H1 (cell line): ENCODE data around the gene TBC1D24.

Experiments used
- CHD2 ChIP-seq: IDR thresholded peaks from 2 replicates; pipeline ENCODE4 v1.6.1; 2012; ENCODE audit warnings: low read length, improper control_type of control experiment
- EZH2 ChIP-seq: fragments of 200-600 bp; sonication (generic); IDR thresholded peaks from 2 replicates; pipeline ENCODE4 v1.7.1; 2012; ENCODE audit warnings: low read depth, mild to moderate bottlenecking, moderate library complexity, low read length, inconsistent platforms; ENCODE audit not compliant: severe bottlenecking
- FOSL1 ChIP-seq: IDR thresholded peaks from 2 replicates; pipeline ENCODE4 v1.6.1; 2011; ENCODE audit warnings: mild to moderate bottlenecking, low read depth, low read length, moderate library complexity; ENCODE audit not compliant: insufficient read depth
- JUN ChIP-seq: IDR thresholded peaks from 2 replicates; pipeline ENCODE4 v1.6.1; 2011; ENCODE audit warnings: low read depth, mild to moderate bottlenecking, improper control_type of control experiment, low read length
- JUND ChIP-seq: IDR thresholded peaks from 2 replicates; pipeline ENCODE4 v1.6.1; 2011; ENCODE audit warnings: mild to moderate bottlenecking, improper control_type of control experiment, low read length
- KDM1A ChIP-seq: fragments of 200-600, 300-600 bp; sonication (generic); IDR thresholded peaks from 2 replicates; pipeline ENCODE4 v1.7.1; 2016; ENCODE audit warnings: mild to moderate bottlenecking, low read length, borderline replicate concordance
- POLR2A ChIP-seq, 2 experiments: IDR thresholded peaks; 1 replicate in 1 of 2; 2 replicates in 1 of 2; pipeline ENCODE4 v1.6.1; 2011; ENCODE audit warnings: low read depth in 2 of 2, low read length in 2 of 2, mild to moderate bottlenecking in 2 of 2; ENCODE audit errors: control extremely low read depth in 1 of 2
- RFX5 ChIP-seq: IDR thresholded peaks from 2 replicates; pipeline ENCODE4 v1.6.1; 2011; ENCODE audit warnings: low read depth, low read length, improper control_type of control experiment, borderline replicate concordance
- SP1 ChIP-seq: IDR thresholded peaks from 2 replicates; pipeline ENCODE4 v1.6.1; 2011; ENCODE audit warnings: low read depth, low read length
- SRF ChIP-seq: IDR thresholded peaks from 2 replicates; pipeline ENCODE4 v1.6.1; 2011; ENCODE audit warnings: mild to moderate bottlenecking, low read depth, low read length, moderate library complexity
- TAF1 ChIP-seq: IDR thresholded peaks from 2 replicates; pipeline ENCODE4 v1.6.1; 2011; ENCODE audit warnings: mild to moderate bottlenecking, low read depth, low read length
- TEAD4 ChIP-seq: IDR thresholded peaks from 2 replicates; pipeline ENCODE4 v1.6.1; 2012; ENCODE audit warnings: low read depth, low read length, inconsistent platforms, mixed read lengths
- TF ChIP-seq, protein P1 (sequence below), 3 experiments: IDR thresholded peaks; 1 replicate in 2 of 3; 2 replicates in 1 of 3; pipeline versions ENCODE4 v1.5.1 to v1.6.1; 2011; ENCODE audit warnings: low read length in 3 of 3, mild to moderate bottlenecking in 3 of 3, inconsistent platforms in 2 of 3, low read depth in 1 of 3, moderate library complexity in 1 of 3; ENCODE audit not compliant: insufficient read depth in 1 of 3; ENCODE audit errors: control extremely low read depth in 1 of 3
- TF ChIP-seq, protein P2 (sequence below): IDR thresholded peaks from 2 replicates; pipeline ENCODE4 v1.6.1; 2012; ENCODE audit warnings: inconsistent platforms

DNA sequence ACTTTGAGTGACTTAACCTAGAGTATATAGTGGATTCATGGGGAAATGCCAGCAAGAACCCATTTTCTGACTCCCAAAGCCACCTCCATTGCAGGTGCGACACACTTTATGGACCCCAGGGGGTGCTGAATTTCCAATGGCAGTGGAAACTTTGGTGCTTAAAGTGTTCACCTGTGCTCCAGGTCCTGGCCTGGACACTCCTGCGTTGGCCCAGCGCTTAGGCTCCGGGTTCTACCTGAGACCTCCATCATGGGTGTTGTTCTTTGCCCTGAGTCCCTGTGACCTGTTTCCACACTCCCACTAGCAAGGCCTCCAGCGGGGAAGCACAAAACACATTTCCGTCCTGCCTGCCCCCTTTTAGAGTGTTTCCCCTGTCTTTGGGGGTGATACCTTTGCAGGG, 42.6 kb upstream of the TBC1D24 start:
- TF ChIP-seq KDM1A = no peak
- no peak for TF ChIP-seq FOSL1
- TF ChIP-seq JUND = no peak
- TF ChIP-seq CHD2 = no peak
- no peak for TF ChIP-seq TAF1
- TF ChIP-seq, protein P1, sequence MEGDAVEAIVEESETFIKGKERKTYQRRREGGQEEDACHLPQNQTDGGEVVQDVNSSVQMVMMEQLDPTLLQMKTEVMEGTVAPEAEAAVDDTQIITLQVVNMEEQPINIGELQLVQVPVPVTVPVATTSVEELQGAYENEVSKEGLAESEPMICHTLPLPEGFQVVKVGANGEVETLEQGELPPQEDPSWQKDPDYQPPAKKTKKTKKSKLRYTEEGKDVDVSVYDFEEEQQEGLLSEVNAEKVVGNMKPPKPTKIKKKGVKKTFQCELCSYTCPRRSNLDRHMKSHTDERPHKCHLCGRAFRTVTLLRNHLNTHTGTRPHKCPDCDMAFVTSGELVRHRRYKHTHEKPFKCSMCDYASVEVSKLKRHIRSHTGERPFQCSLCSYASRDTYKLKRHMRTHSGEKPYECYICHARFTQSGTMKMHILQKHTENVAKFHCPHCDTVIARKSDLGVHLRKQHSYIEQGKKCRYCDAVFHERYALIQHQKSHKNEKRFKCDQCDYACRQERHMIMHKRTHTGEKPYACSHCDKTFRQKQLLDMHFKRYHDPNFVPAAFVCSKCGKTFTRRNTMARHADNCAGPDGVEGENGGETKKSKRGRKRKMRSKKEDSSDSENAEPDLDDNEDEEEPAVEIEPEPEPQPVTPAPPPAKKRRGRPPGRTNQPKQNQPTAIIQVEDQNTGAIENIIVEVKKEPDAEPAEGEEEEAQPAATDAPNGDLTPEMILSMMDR (IDR thresholded peaks at IDR 0.05; ENCODE audit: control extremely low read depth in 1 of 3, insufficient read depth in 1 of 3, low read depth in 1 of 3, low read length in 3 of 3) = no peak
- no peak for TF ChIP-seq SP1
- TF ChIP-seq RFX5 = no peak
- no peak for TF ChIP-seq SRF
- TF ChIP-seq TEAD4 = no peak
- TF ChIP-seq POLR2A (IDR thresholded peaks at IDR 0.05; ENCODE audit: control extremely low read depth in 1 of 2, low read depth in 2 of 2, low read length in 2 of 2) = no peak
- TF ChIP-seq, protein P2, sequence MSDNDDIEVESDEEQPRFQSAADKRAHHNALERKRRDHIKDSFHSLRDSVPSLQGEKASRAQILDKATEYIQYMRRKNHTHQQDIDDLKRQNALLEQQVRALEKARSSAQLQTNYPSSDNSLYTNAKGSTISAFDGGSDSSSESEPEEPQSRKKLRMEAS = no peak
- no peak for TF ChIP-seq JUN
- TF ChIP-seq EZH2 = no peak
